Esophagus muscularis mucosa (tissue), 4 donors: ENCODE measurements around the gene MEGF6. TPM values are rescaled to one million over a fixed set of nuclear protein-coding genes. Genes with fewer than 3 reads are reported as not detected.

Source experiments
- DNase-seq: peaks from one replicate; pipeline ENCODE4 v3.0.0-alpha.2; 2017; ENCODE audit errors: extremely low spot score
- H3K27ac ChIP-seq, 4 donors: fragments of 200-600 bp; sonication (generic); replicated peaks in 1 of 4; 1 replicate in 3 of 4; 2 replicates in 1 of 4; pipeline ENCODE4 v1.5.1; 2016 to 2019; ENCODE audit warnings: mild to moderate bottlenecking in 1 of 4
- H3K27me3 ChIP-seq, 4 donors: fragments of 200-600 bp; sonication (generic); one replicate each; pipeline versions ENCODE4 v1.5.1 to v1.6.0; 2016 to 2019
- H3K36me3 ChIP-seq, 4 donors: fragments of 200-600 bp; sonication (generic); one replicate each; pipeline ENCODE4 v1.5.1; 2016 to 2019
- H3K4me1 ChIP-seq, 4 donors: fragments of 200-600 bp; sonication (generic); one replicate each; pipeline ENCODE4 v1.5.1; 2016 to 2019
- H3K4me3 ChIP-seq, 4 donors: fragments of 200-600 bp; sonication (generic); 1 replicate in 2 of 4; 2 replicates in 2 of 4; pipeline ENCODE4 v1.5.1; 2016 to 2019; ENCODE audit warnings: mild to moderate bottlenecking in 4 of 4, moderate library complexity in 1 of 4
- H3K9me3 ChIP-seq, 4 donors: fragments of 200-600 bp; sonication (generic); 1 replicate in 3 of 4; 2 replicates in 1 of 4; pipeline ENCODE4 v1.5.1; 2016 to 2019
- EP300 ChIP-seq: sonication (generic); formaldehyde crosslinking; IDR thresholded peaks from one replicate; pipeline ENCODE4 v1.6.1; 2017; ENCODE audit warnings: antibody characterized with exemption
- POLR2A ChIP-seq: fragments of 450-650 bp; IDR thresholded peaks from one replicate; pipeline ENCODE4 v1.6.1; 2017; ENCODE audit warnings: antibody characterized with exemption, moderate library complexity, mild to moderate bottlenecking, low read depth
- POLR2AphosphoS5 ChIP-seq, 2 donors: sonication (generic); formaldehyde crosslinking; IDR thresholded peaks; one replicate each; pipeline ENCODE4 v1.6.1; 2017; ENCODE audit warnings: antibody characterized with exemption in 2 of 2
- WGBS: methylation state at CpG from one replicate; pipeline ENCODE4 v1.1.5; 2018; 5-methylcytosine and 5-hydroxymethylcytosine counted together
- intact Hi-C: fragments of 100-400 bp; cut with DNase I; formaldehyde crosslinking; loops from one replicate; pipeline ENCODE4 v1.15.1; 2023
- total RNA-seq, 4 donors: library from RNA; depleted of rRNA; stranded (reverse); fragments of >200 nt; gene quantifications; one replicate each; pipeline versions ENCODE4 v1.1.0 to v1.2.1, GENCODE V29; 2016
- TF ChIP-seq, protein P1 (sequence below), 3 experiments: fragments of 200-600 bp in 2 of 3; fragments of 450-650 bp in 1 of 3; sonication (generic) in 2 of 3; IDR thresholded peaks; one replicate each; pipeline ENCODE4 v1.5.1; 2017 to 2019; ENCODE audit warnings: antibody characterized with exemption in 3 of 3, mild to moderate bottlenecking in 2 of 3, moderate library complexity in 1 of 3

MEGF6 gene
- total RNA-seq, 4 donors from 2014 or later, result 9.3 to 18.1 (median 12.7) TPM

- Histone ChIP-seq H3K4me1 (peaks cover 30 to 49% (median 44%) of the 10 kb centered on the region in 4 donors), H3K27me3 (peaks cover 9 to 52% (median 43%) of the 10 kb centered on the region in 4 donors), H3K9me3 (no peaks in the 10 kb centered on the region), H3K27ac (no peak overlapping the region), H3K4me3 (peak overlapping the region; percentile 83 to 92 (median 88)), H3K36me3 (peaks cover 11 to 26% (median 20%) of the 10 kb centered on the region in 4 donors)
- TF ChIP-seq POLR2AphosphoS5 (IDR thresholded peaks at IDR 0.05), result peak in 1 of 2 donors; percentile 56
- TF ChIP-seq, protein P1, sequence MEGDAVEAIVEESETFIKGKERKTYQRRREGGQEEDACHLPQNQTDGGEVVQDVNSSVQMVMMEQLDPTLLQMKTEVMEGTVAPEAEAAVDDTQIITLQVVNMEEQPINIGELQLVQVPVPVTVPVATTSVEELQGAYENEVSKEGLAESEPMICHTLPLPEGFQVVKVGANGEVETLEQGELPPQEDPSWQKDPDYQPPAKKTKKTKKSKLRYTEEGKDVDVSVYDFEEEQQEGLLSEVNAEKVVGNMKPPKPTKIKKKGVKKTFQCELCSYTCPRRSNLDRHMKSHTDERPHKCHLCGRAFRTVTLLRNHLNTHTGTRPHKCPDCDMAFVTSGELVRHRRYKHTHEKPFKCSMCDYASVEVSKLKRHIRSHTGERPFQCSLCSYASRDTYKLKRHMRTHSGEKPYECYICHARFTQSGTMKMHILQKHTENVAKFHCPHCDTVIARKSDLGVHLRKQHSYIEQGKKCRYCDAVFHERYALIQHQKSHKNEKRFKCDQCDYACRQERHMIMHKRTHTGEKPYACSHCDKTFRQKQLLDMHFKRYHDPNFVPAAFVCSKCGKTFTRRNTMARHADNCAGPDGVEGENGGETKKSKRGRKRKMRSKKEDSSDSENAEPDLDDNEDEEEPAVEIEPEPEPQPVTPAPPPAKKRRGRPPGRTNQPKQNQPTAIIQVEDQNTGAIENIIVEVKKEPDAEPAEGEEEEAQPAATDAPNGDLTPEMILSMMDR (IDR thresholded peaks at IDR 0.05), result no peak
- 17% methylated on average over 15 of the region's 50 CpGs for whole genome bisulfite sequencing
- intact Hi-C loops, result no loop called here
- no peak for DNase-seq
Observed at GRCh38 chr1:3650248-3651025, 39.1 kb upstream of the MEGF6 start.

GRCh38 chr1:3649342-3650247 is 38.3 kb upstream of the MEGF6 start, which contains the start of gene WRAP73:
WRAP73 (minus strand) TSS chr1:3650103; CDS start chr1:3649999, 104 bp downstream.
- H3K4me1 ChIP-seq, result peaks cover 30 to 49% (median 44%) of the 10 kb centered on the region in 4 donors
- peak; percentile 97 for DNase-seq
- WGBS, result 9% methylated on average over 40 of the region's 60 CpGs
- peaks cover 17 to 34% (median 27%) of the 10 kb centered on the region in 4 donors for H3K36me3 ChIP-seq
- TF ChIP-seq, protein P1 (IDR thresholded peaks at IDR 0.05), result no peak
- peak; percentile 91 to 93 for TF ChIP-seq POLR2AphosphoS5 (IDR thresholded peaks at IDR 0.05)
- no peak for TF ChIP-seq EP300
- TF ChIP-seq POLR2A, result no peak
- H3K27ac ChIP-seq, result peak within 1 kb of the TSS in 3 of 4 donors; percentile 37 to 55 (median 51)
- H3K9me3 ChIP-seq, result no peaks in the 10 kb centered on the region
- H3K27me3 ChIP-seq, result peaks cover 9 to 43% (median 40%) of the 10 kb centered on the region in 4 donors
- H3K4me3 ChIP-seq, result peak within 1 kb of the TSS; percentile 83 to 92 (median 88)
- intact Hi-C loops, result no loop called here

DNA sequence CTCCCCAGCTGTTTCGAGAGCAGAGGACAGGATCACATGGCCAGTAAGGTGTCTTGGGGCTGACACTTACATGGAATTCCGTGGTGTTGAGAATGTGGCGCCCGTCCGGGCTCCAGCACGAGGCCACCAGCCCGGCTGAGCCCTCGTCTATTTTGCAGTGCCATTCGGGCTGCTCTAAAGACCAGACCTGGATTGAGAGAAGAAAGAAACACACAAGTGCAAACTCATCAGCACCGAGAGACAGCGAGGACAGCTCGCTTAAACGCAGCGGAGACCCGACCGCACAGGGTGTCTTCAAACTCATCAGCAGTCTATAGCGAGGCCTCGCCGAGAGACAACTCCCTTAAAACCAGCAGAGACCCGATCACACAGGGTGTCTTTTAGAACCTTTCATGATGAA is 35.3 kb upstream of the MEGF6 start:
- no peak for DNase-seq
- TF ChIP-seq POLR2AphosphoS5 (IDR thresholded peaks at IDR 0.05) (no peak), EP300 (no peak), POLR2A (no peak)
- TF ChIP-seq, protein P1 (IDR thresholded peaks at IDR 0.05), result no peak
- 94% methylated on average over 16 of the region's 20 CpGs for WGBS
- peaks cover 21 to 31% (median 30%) of the 10 kb centered on the region in 4 donors for H3K4me1 ChIP-seq
- no peaks in the 10 kb centered on the region for H3K9me3 ChIP-seq
- H3K4me3 ChIP-seq, result no peak overlapping the region
- peaks cover 21 to 56% (median 38%) of the 10 kb centered on the region in 4 donors for H3K36me3 ChIP-seq
- intact Hi-C loops, result no loop called here
- H3K27me3 ChIP-seq, result peaks cover 9 to 13% (median 13%) of the 10 kb centered on the region in 4 donors
- H3K27ac ChIP-seq, result no peak overlapping the region

GRCh38 chr1:3645666-3646355 is 34.5 kb upstream of the MEGF6 start:
- Histone ChIP-seq H3K27ac (no peak overlapping the region), H3K27me3 (peaks cover 4 to 5% (median 5%) of the 10 kb centered on the region in 4 donors), H3K4me3 (no peak overlapping the region), H3K36me3 (peaks cover 21 to 64% (median 46%) of the 10 kb centered on the region in 4 donors), H3K9me3 (no peaks in the 10 kb centered on the region), H3K4me1 (peaks cover 13 to 23% (median 22%) of the 10 kb centered on the region in 4 donors)
- DNase-seq, result no peak
- intact Hi-C loops, result no loop called here
- WGBS, result 87% methylated on average over 27 of the region's 27 CpGs
- no peak for TF ChIP-seq POLR2AphosphoS5 (IDR thresholded peaks at IDR 0.05)
- TF ChIP-seq, protein P1 (IDR thresholded peaks at IDR 0.05), result no peak
- no peak for TF ChIP-seq EP300
- TF ChIP-seq POLR2A, result no peak
